ENCODE results near the gene PNRC2.

Gene PNRC2, protein sequence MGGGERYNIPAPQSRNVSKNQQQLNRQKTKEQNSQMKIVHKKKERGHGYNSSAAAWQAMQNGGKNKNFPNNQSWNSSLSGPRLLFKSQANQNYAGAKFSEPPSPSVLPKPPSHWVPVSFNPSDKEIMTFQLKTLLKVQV

DNA sequence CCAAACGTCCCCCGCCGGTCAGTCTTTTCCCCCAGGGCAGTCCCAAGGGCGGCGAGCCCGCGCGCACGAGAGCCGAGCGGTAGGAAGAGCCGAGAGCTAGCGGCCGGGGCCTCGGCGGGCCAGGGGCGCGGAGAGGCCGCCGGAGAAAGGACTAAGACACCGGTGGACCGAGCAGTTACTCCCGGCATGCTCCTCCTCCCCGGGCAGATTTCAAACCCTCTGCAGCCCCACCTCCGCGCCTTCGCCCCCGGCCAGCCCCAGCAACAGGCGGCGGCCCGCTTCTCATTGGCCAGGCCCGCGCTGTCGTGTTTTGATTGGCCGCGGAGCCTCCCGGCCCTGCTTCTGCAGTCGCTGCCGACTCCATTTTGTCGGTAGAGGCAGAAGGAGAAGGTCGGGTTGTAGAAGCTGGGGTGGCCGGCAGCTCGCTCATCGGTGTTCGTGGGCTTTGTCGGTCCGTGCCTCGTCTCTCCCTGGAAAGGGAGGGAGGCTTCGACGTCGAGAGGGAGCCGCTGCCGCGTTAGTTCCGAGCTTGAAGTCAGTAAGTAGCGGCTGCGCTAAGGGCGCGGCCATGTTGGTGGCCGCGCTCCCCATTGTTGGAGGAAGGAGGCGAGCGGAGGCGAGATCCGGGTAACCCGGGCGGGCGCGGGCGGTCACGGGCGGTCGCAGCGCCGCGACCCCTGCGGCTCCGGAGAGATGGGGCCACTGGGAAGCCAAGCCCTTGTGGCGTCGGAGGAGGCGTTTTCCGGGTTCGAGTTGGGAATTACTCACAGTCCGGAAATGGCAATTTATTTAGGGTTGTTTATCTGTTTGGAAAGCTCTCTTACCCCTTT lies at the start of gene PNRC2:
Gene PNRC2 (plus strand): TSS at position 368 of the 830 bp plus-strand sequence. CDS start 1,630 bp downstream, outside the sequence.
- DNase-seq (ENCODE audit: low spot score) = peak; percentile 95

GRCh38 chr1:23910144-23910543 lies 49.5 kb upstream of the PNRC2 start:
- DNase-seq (ENCODE audit: low spot score) = no peak

DNA sequence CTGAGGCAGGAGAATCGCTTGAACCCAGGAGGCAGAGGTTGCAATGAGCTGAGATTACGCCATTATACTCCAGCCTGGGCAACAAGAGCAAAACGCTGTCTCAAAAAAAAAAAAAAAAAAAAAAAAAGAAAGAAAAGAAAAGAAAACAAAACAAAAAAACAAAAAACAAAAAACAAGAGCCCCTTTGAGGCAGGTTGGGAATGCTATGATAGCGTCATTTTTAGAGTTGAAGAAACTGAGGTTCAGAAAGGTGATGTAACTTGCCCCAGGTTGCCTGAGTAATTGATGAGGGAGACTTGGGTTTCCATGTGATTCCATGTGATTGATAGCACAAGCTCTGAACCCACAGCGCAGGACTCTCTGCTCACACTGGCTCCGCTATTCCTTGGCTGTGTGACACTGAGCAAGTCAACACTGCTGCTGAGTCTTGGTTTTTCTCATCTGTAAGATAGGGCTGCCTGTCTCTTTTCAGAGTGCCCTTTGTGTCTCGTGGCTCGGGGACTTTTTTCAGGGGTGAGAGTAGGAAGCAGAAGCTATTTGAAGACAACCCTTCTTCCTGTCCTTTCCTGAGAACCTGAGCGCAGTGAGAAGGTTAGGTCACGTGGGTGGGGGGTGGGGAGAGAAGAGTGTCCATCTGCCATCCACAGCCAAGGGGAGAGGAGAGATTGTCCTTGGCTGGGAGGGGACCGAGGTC lies 48.9 kb upstream of the PNRC2 start:
- no peak for DNase-seq (ENCODE audit: low spot score)

DNA sequence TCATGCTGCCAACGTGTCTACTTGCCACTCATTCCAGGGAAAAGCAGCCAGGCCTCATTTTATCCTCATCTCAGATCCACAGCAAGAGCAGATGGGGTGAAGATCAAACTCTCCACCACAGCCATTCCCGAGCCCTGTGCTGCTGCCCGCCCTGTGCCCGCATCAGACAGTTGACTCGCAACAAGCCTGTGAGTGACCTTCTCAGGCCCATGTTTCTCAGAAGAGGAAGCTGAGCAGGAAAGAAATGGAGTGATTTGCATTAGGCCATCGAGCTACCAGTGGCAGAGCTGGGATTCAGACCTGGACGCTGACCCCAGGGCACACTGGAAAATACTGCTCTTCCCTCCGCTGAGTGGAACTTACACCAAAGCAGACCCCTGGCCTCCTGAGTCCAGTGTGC lies 47.7 kb upstream of the PNRC2 start:
- no peak for DNase-seq (ENCODE audit: low spot score)

DNA sequence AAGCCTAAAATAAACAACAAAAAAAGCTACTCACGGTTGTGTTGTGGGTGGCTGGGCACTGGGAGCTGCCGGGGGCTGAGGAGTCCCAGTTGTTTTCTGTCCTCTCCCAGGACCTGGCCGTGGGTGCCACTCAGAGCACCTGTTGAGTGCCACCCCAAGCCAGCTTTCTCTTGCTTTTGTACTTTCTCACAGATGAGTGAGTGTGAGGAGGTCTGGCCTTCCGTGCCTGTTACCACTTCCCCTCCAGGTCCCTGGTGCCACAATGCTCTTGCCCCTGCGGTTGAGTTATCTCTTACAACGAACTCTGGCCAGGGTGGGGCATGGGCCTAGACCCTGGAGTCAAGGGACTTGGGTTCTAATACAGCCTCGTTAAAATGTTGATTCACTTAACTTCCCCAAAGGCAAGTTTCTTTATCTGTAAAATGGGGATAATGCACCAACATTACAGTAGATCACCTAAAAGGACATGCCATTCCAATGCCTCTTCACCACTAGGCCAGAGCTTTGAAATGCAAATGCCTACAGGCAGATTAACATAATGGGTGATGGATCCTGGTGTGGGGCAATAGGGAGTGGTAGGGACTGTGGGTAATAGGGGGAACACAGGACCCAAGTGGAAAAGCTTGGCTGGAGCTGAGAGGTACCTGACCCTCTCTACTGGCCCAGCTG lies 46.3 kb upstream of the PNRC2 start, which contains the start of gene CNR2:
Gene CNR2 (minus strand): TSS at position 151 of the 669 bp plus-strand sequence. CDS start 37,745 bp downstream, outside the sequence.
- no peak for DNase-seq (ENCODE audit: low spot score)

DNA sequence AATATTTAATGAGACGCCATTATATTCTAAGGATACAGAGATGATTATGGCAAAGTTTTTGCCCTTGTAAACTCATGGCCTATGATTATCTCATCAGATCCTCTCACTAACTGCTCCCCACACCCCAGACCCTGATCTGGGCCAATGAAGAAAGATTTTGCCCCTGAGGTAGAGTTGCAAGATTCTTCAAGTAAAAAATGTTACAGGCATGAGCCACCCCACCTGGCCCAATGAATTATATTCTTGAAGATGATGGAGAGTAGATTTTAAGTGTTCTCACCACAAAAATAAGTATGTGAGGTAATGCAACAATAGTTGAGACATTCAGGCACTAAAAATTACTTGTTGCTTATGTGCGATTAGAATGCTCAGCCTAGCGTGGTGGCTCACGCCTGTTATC lies 44.7 kb upstream of the PNRC2 start:
- no peak for DNase-seq (ENCODE audit: low spot score)

GRCh38 chr1:23915466-23915865 lies 44.2 kb upstream of the PNRC2 start:
- DNase-seq (ENCODE audit: low spot score) = no peak

DNA sequence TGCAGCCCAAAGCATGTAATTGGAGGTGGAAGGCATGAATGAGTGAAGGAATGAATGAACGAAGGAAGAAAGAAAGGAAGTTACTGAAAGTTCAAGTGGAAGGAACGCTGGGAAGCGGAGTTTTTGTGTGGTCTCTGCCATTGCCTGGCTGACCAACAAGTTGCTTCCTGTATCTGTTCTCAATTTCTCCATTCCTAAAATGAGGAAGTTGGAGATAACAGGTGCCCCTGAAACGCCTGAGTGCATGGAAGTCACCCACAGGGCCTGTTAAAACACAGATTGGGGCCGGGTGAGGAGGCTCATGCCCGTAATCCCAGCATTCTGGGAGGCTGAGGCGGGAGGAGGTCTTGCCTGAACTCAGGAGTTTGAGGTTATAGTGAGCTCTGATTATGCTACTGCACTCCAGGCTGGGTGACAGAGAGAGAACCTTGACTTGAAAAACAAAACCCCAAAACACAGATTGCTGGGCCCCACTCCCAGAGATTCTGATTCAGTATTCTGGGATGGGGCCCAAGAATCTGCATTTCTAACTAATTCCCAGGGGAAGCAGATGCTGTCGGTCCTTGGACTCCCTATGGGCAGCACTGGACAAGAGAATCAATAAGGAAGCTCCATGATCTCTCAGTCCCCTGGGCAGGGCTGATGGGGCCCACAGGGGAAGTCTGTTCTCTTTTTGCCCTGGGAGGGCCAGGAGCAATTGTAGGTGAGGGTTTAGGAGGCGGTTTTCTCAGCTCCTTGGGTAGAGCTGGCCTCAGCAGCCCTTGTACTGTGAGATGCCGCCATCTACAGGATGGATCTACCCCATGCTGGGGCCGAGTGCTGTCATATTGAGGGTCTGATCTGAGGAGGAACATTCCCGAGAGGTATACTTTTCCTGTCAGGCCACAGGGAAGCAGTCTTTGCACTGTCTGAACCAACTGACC lies 43.2 kb upstream of the PNRC2 start:
- DNase-seq (ENCODE audit: low spot score) = peak; percentile 73

DNA sequence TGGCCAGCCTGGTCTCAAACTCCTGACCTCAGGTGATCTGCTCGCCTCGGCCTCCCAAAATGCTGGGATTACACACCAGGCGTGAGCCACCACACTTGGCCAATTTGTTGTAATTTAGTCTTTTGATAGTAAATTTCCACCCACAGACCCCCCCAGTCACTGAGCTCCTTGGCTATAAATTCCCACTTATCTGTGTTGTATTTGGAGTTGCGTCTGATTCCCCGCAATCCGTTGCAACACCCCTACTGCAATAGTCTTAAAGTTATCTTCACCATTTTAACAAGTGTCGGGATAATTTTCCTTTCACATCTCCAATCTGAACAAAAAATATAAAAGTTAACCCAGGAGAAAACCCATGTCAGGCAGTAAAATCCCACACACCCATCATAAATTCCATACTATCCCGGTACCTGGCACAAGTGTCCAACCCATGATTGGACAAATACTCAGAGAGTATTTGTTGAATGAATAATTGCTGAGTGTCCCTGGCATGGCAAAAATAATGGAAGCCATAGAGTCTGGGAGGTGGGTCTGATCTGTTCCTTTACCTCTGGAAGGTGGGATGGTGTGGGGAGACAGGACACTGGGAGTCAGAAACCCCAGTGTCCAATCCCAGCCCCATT lies 37.2 kb upstream of the PNRC2 start:
- no peak for DNase-seq (ENCODE audit: low spot score)

GRCh38 chr1:23923592-23924499 lies 35.8 kb upstream of the PNRC2 start:
- no peak for DNase-seq (ENCODE audit: low spot score)

- no peak for DNase-seq (ENCODE audit: low spot score)
Measured at GRCh38 chr1:23924601-23925000, 35.0 kb upstream of the PNRC2 start.

- DNase-seq (ENCODE audit: low spot score) = no peak
Measured at GRCh38 chr1:23925279-23925678, 34.3 kb upstream of the PNRC2 start.

DNA sequence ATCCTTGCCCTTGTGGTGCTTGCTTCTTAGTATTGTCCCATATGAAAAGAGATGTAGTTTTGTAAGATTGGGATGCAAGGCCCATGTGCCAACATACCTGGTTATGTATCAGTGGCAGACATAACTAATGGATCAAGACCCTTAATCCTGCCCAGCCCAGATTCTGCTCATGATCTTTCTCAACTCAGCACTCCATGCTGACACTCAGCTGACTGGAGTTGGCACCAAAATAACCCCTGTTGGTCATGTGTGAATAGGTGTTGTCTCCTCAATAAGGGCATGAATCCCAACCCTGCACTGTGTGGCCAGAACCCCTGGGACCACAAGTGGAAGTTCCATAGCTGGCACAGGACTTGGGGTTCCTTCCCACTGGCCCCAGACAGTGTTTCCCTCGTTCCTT lies 32.5 kb upstream of the PNRC2 start:
- no peak for DNase-seq (ENCODE audit: low spot score)

DNA sequence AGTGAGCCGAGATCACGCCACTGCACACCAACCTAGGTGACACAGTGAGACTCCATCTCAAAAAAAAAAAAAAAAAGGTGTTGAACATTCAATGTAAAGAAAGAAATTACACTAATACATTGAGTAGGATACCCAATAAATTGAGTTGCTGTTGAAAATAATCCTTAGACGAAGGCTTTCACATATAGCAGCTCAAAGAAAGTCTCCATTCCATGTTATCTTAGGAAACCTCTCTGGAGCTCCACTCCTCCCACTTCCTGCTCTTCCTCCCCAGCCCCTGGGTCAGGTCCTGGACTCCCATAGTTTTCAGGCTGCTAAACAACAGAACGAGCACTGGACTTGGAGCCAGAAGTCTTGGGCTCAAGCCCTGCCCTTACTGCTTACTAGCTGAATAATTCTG lies 30.8 kb upstream of the PNRC2 start:
- no peak for DNase-seq (ENCODE audit: low spot score)

GRCh38 chr1:23930270-23930669 lies 29.4 kb upstream of the PNRC2 start:
- no peak for DNase-seq (ENCODE audit: low spot score)

- no peak for DNase-seq (ENCODE audit: low spot score)
Measured at GRCh38 chr1:23930861-23931490, 28.7 kb upstream of the PNRC2 start.

DNA sequence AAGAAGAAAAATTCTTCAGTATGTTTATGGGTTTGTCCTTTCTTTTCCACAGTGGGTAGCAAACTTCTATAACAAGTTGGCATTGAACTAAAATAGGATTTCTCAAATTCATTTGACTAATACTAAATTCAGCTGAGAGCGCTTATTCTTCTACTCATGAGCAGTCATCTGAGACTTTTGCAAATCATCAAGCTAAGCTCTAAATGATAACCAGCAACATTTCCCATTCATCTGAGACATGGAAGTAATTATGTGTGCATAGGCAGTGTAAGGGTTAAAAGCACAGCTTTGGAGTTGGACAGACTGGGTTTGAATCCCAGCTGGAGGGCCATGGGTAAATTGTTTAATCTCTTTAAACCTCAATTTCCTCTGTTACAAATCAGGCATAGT lies 28.1 kb upstream of the PNRC2 start:
- DNase-seq (ENCODE audit: low spot score) = no peak

DNA sequence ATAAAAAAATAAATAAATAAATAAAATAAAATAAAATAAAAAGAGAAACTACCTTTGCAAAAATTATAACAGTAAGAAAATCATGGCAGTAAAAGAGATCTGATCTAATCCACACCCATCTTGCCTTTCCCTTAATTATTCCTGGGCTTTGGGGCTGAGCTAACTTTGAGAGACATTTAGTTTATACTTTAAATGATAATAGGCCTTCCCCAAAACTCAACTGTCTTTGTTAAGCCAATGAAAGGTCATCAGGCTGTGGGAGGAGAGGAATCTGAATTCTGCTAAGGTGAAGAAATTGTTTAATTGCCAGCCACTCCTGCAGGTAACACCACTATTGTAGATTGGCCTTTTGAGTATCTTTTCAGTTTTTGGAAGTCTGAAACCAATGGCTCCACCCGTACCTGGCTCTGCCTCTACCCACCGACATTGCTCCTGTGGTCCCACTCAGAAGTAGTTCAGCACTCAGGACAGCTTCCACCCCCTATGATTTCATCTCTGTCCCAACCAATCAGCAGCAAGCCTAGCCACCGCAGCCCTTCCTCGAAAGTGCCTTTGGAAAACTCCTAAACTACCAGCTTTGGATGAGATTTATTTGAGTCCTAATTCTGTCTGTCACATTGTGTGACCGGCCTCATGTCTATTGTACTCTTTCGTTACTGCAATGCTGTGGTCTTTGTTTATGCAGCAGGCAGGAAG lies 23.0 kb upstream of the PNRC2 start:
- no peak for DNase-seq (ENCODE audit: low spot score)

- no peak for DNase-seq (ENCODE audit: low spot score)
Measured at GRCh38 chr1:23947366-23947765, 12.3 kb upstream of the PNRC2 start.
